ENCODE data around the gene DCLRE1B. TPM values are rescaled to one million over a fixed set of nuclear protein-coding genes. Genes with fewer than 3 reads are reported as not detected.

Gene DCLRE1B
- total RNA-seq, 1 experiment from 2014 or later, result 11.2 TPM

DNA sequence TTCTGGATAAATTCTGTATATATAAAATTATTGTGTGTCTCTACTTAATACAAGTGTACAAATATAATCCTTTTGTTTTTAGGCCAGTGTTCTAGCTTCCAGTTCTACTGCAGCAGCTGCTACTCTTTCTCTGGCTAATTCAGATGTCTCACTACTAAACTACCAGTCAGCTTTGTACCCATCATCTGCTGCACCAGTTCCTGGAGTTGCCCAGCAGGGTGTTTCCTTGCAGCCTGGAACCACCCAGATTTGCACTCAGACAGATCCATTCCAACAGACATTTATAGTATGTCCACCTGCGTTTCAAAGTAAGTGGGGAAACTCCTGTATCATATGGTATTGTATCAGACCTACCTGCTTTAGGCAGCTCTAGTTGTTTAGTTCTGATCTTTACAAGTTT is 52.9 kb downstream of the DCLRE1B start:
- no peaks in the 10 kb centered on the region for H3K9me3 ChIP-seq (ENCODE audit: insufficient read depth, low read depth)
- peaks cover 49% of the 10 kb centered on the region for H3K36me3 ChIP-seq (ENCODE audit: low read depth)
- no peak overlapping the region for H3K4me2 ChIP-seq
- intact Hi-C loops (cut with micrococcal nuclease; ENCODE audit: unreplicated experiment), result no loop called here
- no peaks in the 10 kb centered on the region for H3K27me3 ChIP-seq (ENCODE audit: insufficient read depth, low read depth)
- no peaks in the 10 kb centered on the region for H4K20me1 ChIP-seq (ENCODE audit: insufficient read depth)
- DNase-seq, result no peak
- H3K79me2 ChIP-seq (ENCODE audit: low read depth), result no peaks in the 10 kb centered on the region
- no peak overlapping the region for H3K4me3 ChIP-seq
- no peak overlapping the region for H3K27ac ChIP-seq
- POLR2A ChIA-PET (ENCODE audit: unreplicated experiment), result no interaction called here
- no peaks in the 10 kb centered on the region for H3K4me1 ChIP-seq (replicated peaks; ENCODE audit: insufficient read depth)
- H3F3A ChIP-seq (ENCODE audit: insufficient read depth, low read depth), result no peaks in the 10 kb centered on the region
- H2AFZ ChIP-seq, result no peak overlapping the region
- BruUV-seq (replicated peaks), result no TSS peak
- TF ChIP-seq, protein P1, sequence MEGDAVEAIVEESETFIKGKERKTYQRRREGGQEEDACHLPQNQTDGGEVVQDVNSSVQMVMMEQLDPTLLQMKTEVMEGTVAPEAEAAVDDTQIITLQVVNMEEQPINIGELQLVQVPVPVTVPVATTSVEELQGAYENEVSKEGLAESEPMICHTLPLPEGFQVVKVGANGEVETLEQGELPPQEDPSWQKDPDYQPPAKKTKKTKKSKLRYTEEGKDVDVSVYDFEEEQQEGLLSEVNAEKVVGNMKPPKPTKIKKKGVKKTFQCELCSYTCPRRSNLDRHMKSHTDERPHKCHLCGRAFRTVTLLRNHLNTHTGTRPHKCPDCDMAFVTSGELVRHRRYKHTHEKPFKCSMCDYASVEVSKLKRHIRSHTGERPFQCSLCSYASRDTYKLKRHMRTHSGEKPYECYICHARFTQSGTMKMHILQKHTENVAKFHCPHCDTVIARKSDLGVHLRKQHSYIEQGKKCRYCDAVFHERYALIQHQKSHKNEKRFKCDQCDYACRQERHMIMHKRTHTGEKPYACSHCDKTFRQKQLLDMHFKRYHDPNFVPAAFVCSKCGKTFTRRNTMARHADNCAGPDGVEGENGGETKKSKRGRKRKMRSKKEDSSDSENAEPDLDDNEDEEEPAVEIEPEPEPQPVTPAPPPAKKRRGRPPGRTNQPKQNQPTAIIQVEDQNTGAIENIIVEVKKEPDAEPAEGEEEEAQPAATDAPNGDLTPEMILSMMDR (conservative IDR thresholded peaks at IDR 0.05), result no peak
- no peak for TF ChIP-seq EZH2 (IDR thresholded peaks at IDR 0.05; ENCODE audit: low read depth)
- CTCF ChIA-PET, result no interaction called here
- H3K9me2 ChIP-seq (ENCODE audit: insufficient read depth), result no peaks in the 10 kb centered on the region

DNA sequence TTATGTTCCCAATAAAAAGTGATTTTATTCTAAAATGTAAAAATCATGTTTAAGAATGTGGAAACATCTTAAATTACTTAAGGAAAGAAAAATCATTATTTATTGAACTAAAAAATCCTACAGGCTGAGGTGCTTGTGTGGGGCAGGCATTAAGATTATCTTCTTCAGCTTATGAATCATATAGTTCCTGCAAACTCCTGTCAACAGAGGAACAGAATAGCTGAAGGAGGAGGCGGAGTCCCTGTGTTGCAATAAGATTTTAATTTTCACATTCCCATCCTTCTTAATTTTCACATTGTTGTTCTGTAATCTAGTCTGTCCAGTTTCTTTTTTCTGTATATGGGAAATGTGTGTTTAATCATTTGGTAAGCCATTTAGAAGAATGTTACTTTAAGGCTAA is 53.6 kb downstream of the DCLRE1B start:
- TF ChIP-seq, protein P1 (conservative IDR thresholded peaks at IDR 0.05), result no peak
- no peak for TF ChIP-seq EZH2 (IDR thresholded peaks at IDR 0.05; ENCODE audit: low read depth)
- CTCF ChIA-PET, result no interaction called here

GRCh38 chr1:113963281-113963906 is 58.3 kb downstream of the DCLRE1B start:
- Histone ChIP-seq H4K20me1 (ENCODE audit: insufficient read depth) (peaks cover 4% of the 10 kb centered on the region; the same call in 1 of the 2 replicates), H3K79me2 (ENCODE audit: low read depth) (no peaks in the 10 kb centered on the region), H3K27ac (no peak overlapping the region), H3K4me1 (replicated peaks; ENCODE audit: insufficient read depth) (no peaks in the 10 kb centered on the region), H2AFZ (no peak overlapping the region), H3F3A (ENCODE audit: insufficient read depth, low read depth) (no peaks in the 10 kb centered on the region), H3K4me2 (no peak overlapping the region), H3K36me3 (ENCODE audit: low read depth) (peaks cover 48% of the 10 kb centered on the region), H3K9me2 (ENCODE audit: insufficient read depth) (no peaks in the 10 kb centered on the region), H3K4me3 (no peak overlapping the region), H3K27me3 (ENCODE audit: insufficient read depth, low read depth) (no peaks in the 10 kb centered on the region), H3K9me3 (ENCODE audit: insufficient read depth, low read depth) (no peaks in the 10 kb centered on the region)
- TF ChIP-seq EZH2 (IDR thresholded peaks at IDR 0.05; ENCODE audit: low read depth), result no peak
- TF ChIP-seq, protein P1 (conservative IDR thresholded peaks at IDR 0.05), result peak; percentile 48; the same call in 1 of the 2 replicates
- DNase-seq, result no peak
- intact Hi-C loops (cut with micrococcal nuclease; ENCODE audit: unreplicated experiment), result no loop called here
- no TSS peak for BruUV-seq (replicated peaks)
- ChIA-PET POLR2A (ENCODE audit: unreplicated experiment) (no interaction called here), CTCF (interaction anchor here (1.0 kb wide), 1 partner anchor 89 kb away, joined by 6 read pairs; no protein-coding TSS in a partner anchor)

More for the DNA sequence above, 53.6 kb downstream of the DCLRE1B start:
- no peaks in the 10 kb centered on the region for H3K79me2 ChIP-seq (ENCODE audit: low read depth)
- no peak for DNase-seq
- no peaks in the 10 kb centered on the region for H3F3A ChIP-seq (ENCODE audit: insufficient read depth, low read depth)
- BruUV-seq (replicated peaks), result no TSS peak
- no peaks in the 10 kb centered on the region for H3K9me2 ChIP-seq (ENCODE audit: insufficient read depth)
- H2AFZ ChIP-seq, result no peak overlapping the region
- no peak overlapping the region for H3K4me3 ChIP-seq
- H4K20me1 ChIP-seq (ENCODE audit: insufficient read depth), result no peaks in the 10 kb centered on the region
- H3K27me3 ChIP-seq (ENCODE audit: insufficient read depth, low read depth), result no peaks in the 10 kb centered on the region
- H3K27ac ChIP-seq, result no peak overlapping the region
- no peaks in the 10 kb centered on the region for H3K9me3 ChIP-seq (ENCODE audit: insufficient read depth, low read depth)
- H3K4me1 ChIP-seq (replicated peaks; ENCODE audit: insufficient read depth), result no peaks in the 10 kb centered on the region
- peaks cover 47% of the 10 kb centered on the region for H3K36me3 ChIP-seq (ENCODE audit: low read depth)
- intact Hi-C loops (cut with micrococcal nuclease; ENCODE audit: unreplicated experiment), result no loop called here
- POLR2A ChIA-PET (ENCODE audit: unreplicated experiment), result no interaction called here
- no peak overlapping the region for H3K4me2 ChIP-seq

Other genes starting within 250 kb of the DCLRE1B start
- 46.2 and 61.2 TPM in 2 replicates for gene PHTF1, start 145.8 kb upstream of the DCLRE1B start, total RNA-seq (2021)
- gene RSBN1, start 92.8 kb upstream of the DCLRE1B start, total RNA-seq (2021), result 11.3 and 12.3 TPM in 2 replicates
- 0.11 TPM in 1 of 2 replicates, not detected in the other for gene PTPN22, start 33.6 kb upstream of the DCLRE1B start, total RNA-seq (2021)
- gene BCL2L15, start 17.7 kb upstream of the DCLRE1B start, total RNA-seq (2021), result 0.15 TPM in 1 of 2 replicates, not detected in the other
- gene AP4B1, start 527 bp upstream of the DCLRE1B start, total RNA-seq (2021), result 10.0 and 11.7 TPM in 2 replicates
- gene HIPK1, start 24.0 kb downstream of the DCLRE1B start, total RNA-seq (2021), result 20.0 and 26.3 TPM in 2 replicates
- 0.45 and 0.52 TPM in 2 replicates for gene OLFML3, start 74.1 kb downstream of the DCLRE1B start, total RNA-seq (2021)
- gene SYT6, start 248.5 kb downstream of the DCLRE1B start, total RNA-seq (2021), result not detected in 2 replicates